C4-2B (cell line): ENCODE results near the gene KCNQ1.

Source experiments
- ZFX ChIP-seq: fragments of 450-650 bp; IDR thresholded peaks from 2 replicates; pipeline ENCODE4 v1.6.1; 2017
- TF ChIP-seq, protein P1 (sequence below): fragments of 450-650 bp; conservative IDR thresholded peaks from 2 replicates; pipeline ENCODE4 v1.5.1; 2017; ENCODE audit warnings: mild to moderate bottlenecking

DNA sequence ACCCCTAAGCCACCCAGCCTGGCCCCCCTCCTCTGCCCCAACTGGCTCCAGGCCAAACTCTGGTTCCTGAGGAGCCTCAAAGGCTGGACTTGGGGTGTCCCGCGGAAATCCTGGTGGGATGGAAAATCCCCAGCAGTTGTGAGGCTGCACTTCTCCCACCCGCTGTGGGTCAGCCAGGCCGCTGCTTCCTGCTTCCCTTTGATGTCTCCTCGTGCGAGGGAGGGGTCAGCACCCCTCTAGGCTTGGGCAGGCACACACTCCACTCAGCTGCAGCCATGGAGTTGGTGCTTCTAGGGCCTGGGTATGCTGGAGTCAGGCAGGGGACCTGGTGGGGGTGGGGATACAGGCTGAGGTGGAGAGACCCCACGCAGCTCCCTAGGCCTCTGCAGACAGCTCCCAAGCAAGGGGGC, 243.0 kb downstream of the KCNQ1 start:
- TF ChIP-seq, protein P1, sequence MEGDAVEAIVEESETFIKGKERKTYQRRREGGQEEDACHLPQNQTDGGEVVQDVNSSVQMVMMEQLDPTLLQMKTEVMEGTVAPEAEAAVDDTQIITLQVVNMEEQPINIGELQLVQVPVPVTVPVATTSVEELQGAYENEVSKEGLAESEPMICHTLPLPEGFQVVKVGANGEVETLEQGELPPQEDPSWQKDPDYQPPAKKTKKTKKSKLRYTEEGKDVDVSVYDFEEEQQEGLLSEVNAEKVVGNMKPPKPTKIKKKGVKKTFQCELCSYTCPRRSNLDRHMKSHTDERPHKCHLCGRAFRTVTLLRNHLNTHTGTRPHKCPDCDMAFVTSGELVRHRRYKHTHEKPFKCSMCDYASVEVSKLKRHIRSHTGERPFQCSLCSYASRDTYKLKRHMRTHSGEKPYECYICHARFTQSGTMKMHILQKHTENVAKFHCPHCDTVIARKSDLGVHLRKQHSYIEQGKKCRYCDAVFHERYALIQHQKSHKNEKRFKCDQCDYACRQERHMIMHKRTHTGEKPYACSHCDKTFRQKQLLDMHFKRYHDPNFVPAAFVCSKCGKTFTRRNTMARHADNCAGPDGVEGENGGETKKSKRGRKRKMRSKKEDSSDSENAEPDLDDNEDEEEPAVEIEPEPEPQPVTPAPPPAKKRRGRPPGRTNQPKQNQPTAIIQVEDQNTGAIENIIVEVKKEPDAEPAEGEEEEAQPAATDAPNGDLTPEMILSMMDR: no peak
- TF ChIP-seq ZFX: no peak
